Measurements from ENCODE around the gene EPSTI1. TPM values are rescaled to one million over a fixed set of nuclear protein-coding genes. Genes with fewer than 3 reads are reported as not detected.

The EPSTI1 gene
- total and polyA plus RNA-seq, 10 of the 15 experiments (the other 5 are each of a cell fraction or from before 2014, with no cell fraction given) = 4.7 to 32.0 (median 24.2) TPM

GRCh38 chr13:42991898-42992763 is at the start of gene EPSTI1 (continued):
- TF ChIP-seq CUX1 (IDR thresholded peaks at IDR 0.05; ENCODE audit: insufficient replicate concordance, low read depth, low read length) (no peak), PAX8 (IDR thresholded peaks at IDR 0.05) (0 out of 2 replicates have a peak, but pooled peaks have one; percentile 39), IRF5 (IDR thresholded peaks at IDR 0.05; ENCODE audit: borderline replicate concordance) (no peak), JUNB (IDR thresholded peaks at IDR 0.05) (no peak), ATF7 (IDR thresholded peaks at IDR 0.05; ENCODE audit: low read depth) (0 out of 2 replicates have a peak, but pooled peaks have one; percentile 27), ZNF687 (IDR thresholded peaks at IDR 0.05) (peak; percentile 44; the same call in 1 of the 2 replicates), GABPA (IDR thresholded peaks at IDR 0.05; ENCODE audit: low read depth) (no peak), TCF7 (IDR thresholded peaks at IDR 0.05; ENCODE audit: borderline replicate concordance) (no peak), ETV6 (conservative IDR thresholded peaks at IDR 0.05 in 1 of 2, IDR thresholded peaks at IDR 0.05 in 1 of 2; ENCODE audit: borderline replicate concordance in 1 of 2, low read depth in 1 of 2) (no peak; a peak in 2 of 4 replicates), CEBPB (IDR thresholded peaks at IDR 0.05; ENCODE audit: borderline replicate concordance in 1 of 2, low read depth in 2 of 2, low read length in 2 of 2) (no peak), ZBED1 (IDR thresholded peaks at IDR 0.05; ENCODE audit: borderline replicate concordance) (no peak), NR2C1 (IDR thresholded peaks at IDR 0.05) (no peak), PAX5 (IDR thresholded peaks at IDR 0.05; ENCODE audit: borderline replicate concordance, low read depth, low read length) (peak; percentile 59; the same call in 1 of the 2 replicates), NR2F1 (conservative IDR thresholded peaks at IDR 0.05) (no peak), NFYB (IDR thresholded peaks at IDR 0.05; ENCODE audit: insufficient read depth, low read depth, low read length) (no peak), EZH2 (IDR thresholded peaks at IDR 0.05; ENCODE audit: borderline replicate concordance, control insufficient read depth, low read depth, low read length) (no peak), POU2F2 (IDR thresholded peaks at IDR 0.05; ENCODE audit: borderline replicate concordance, low read depth, low read length) (peak; percentile 66; the same call in 2 of the 3 replicates), RUNX3 (IDR thresholded peaks at IDR 0.05; ENCODE audit: low read length) (peak; percentile 83), JUND (IDR thresholded peaks at IDR 0.05; ENCODE audit: low read depth, low read length) (no peak)

Measured in GM12878 (cell line).